ENCODE measurements around the gene ATF7IP2. TPM values are rescaled to one million over a fixed set of nuclear protein-coding genes. Genes with fewer than 3 reads are reported as not detected.
"Not testable (repeated sequence)": the region's sequence is repeated elsewhere in the genome, so short reads cannot be mapped to it uniquely, and the experiment has no call there.

The ATF7IP2 gene
- total and polyA plus RNA-seq, 2 of the 13 experiments (the other 11 are each of a cell fraction or from before 2014, with no cell fraction given), result 117 to 217 TPM

GRCh38 chr16:10452208-10453158 is 66.6 kb downstream of the ATF7IP2 start (continued):
- TF ChIP-seq HMGXB3 (CRISPR knock-in tag; IDR thresholded peaks at IDR 0.05; ENCODE audit: borderline replicate concordance) (peak; percentile 21; the same call in 1 of the 2 replicates), HMGXB4 (CRISPR knock-in tag; IDR thresholded peaks at IDR 0.05; ENCODE audit: borderline replicate concordance in 1 of 2, low read depth in 1 of 2) (peak; percentile 29 to 59; a peak in 2 of 4 replicates), ZNF800 (CRISPR knock-in tag; IDR thresholded peaks at IDR 0.05) (peak; percentile 66; the same call in 1 of the 2 replicates), RFXAP (CRISPR knock-in tag; IDR thresholded peaks at IDR 0.05; ENCODE audit: borderline replicate concordance) (peak; percentile 44; the same call in 1 of the 2 replicates), ZNF891 (CRISPR knock-in tag; IDR thresholded peaks at IDR 0.05) (peak; percentile 21; the same call in 1 of the 2 replicates), MAZ (CRISPR knock-in tag; IDR thresholded peaks at IDR 0.05; ENCODE audit: low read depth) (peak; percentile 84; the same call in 1 of the 2 replicates), MIXL1 (CRISPR knock-in tag; IDR thresholded peaks at IDR 0.05) (0 out of 2 replicates have a peak, but pooled peaks have one; percentile 45), ZNF264 (CRISPR knock-in tag; IDR thresholded peaks at IDR 0.05) (peak; percentile 83; the same call in 1 of the 2 replicates), SOX5 (CRISPR knock-in tag; IDR thresholded peaks at IDR 0.05; ENCODE audit: borderline replicate concordance) (peak; percentile 63), ZNF784 (CRISPR knock-in tag; IDR thresholded peaks at IDR 0.05; ENCODE audit: borderline replicate concordance) (peak; percentile 81; the same call in 1 of the 2 replicates), ASH2L (IDR thresholded peaks at IDR 0.05; ENCODE audit: insufficient read length, low read depth, low read length) (peak; percentile 65), ZNF576 (CRISPR knock-in tag; IDR thresholded peaks at IDR 0.05) (peak; percentile 41; the same call in 1 of the 2 replicates)
- TF ChIP-seq MAZ (IDR thresholded peaks at IDR 0.05; ENCODE audit: borderline replicate concordance, low read depth, low read length), result not testable (repeated sequence)
